LoVo (cell line): Measurements from ENCODE around the gene GAK.
"Not testable (repeated sequence)": the region's sequence is repeated elsewhere in the genome, so short reads cannot be mapped to it uniquely, and the experiment has no call there.

Experiments
- DNase-seq: peaks from one replicate; pipeline ENCODE4 v3.0.0-alpha.2; 2016; ENCODE audit warnings: low spot score

GAK gene

GRCh38 chr4:952881-953573, 20.9 kb upstream of the GAK start:
- no peak for DNase-seq

- no peak for DNase-seq
These were observed 19.7 kb upstream of the GAK start for GRCh38 chr4:951594-952468.

- no peak for DNase-seq
These were observed 19.1 kb upstream of the GAK start for GRCh38 chr4:951186-951585.

- DNase-seq = no peak
These were observed 18.3 kb upstream of the GAK start for GRCh38 chr4:950136-951020.

- DNase-seq = no peak
These were observed 17.5 kb upstream of the GAK start for GRCh38 chr4:949656-950055.

GRCh38 chr4:948936-949300, 16.8 kb upstream of the GAK start:
- DNase-seq = no peak

- no peak for DNase-seq
These were observed 16.2 kb upstream of the GAK start for GRCh38 chr4:948101-948935.

GRCh38 chr4:947491-947971, 15.4 kb upstream of the GAK start:
- no peak for DNase-seq

GRCh38 chr4:946517-947471, 14.7 kb upstream of the GAK start:
- DNase-seq = no peak

- no peak for DNase-seq
These were observed 14.0 kb upstream of the GAK start for GRCh38 chr4:946103-946450.

GRCh38 chr4:945274-946102, 13.4 kb upstream of the GAK start:
- no peak for DNase-seq

GRCh38 chr4:939508-939907, 7.4 kb upstream of the GAK start:
- not testable (repeated sequence) for DNase-seq

- DNase-seq = peak; percentile 7
These were observed 576 bp upstream of the GAK start for GRCh38 chr4:932713-933070.

- DNase-seq = no peak
These were observed 739 bp downstream of the GAK start for GRCh38 chr4:931194-931959.

GRCh38 chr4:930827-931193, 1.3 kb downstream of the GAK start:
- DNase-seq = peak; percentile 9

- no peak for DNase-seq
These were observed 2.0 kb downstream of the GAK start for GRCh38 chr4:930028-930551.

GRCh38 chr4:929096-929765, 2.9 kb downstream of the GAK start:
- no peak for DNase-seq

GRCh38 chr4:927566-927965, 4.5 kb downstream of the GAK start:
- not testable (repeated sequence) for DNase-seq
